ENCODE results near the gene NCOA7.

- TF ChIP-seq CTCF (conservative IDR thresholded peaks at IDR 0.05), result no peak
- no peak for TF ChIP-seq EZH2 (IDR thresholded peaks at IDR 0.05; ENCODE audit: low read depth)
These were observed 75.7 kb downstream of the NCOA7 start for GRCh38 chr6:125866433-125866832.

All from PC-9 (cell line).